ENCODE measurements around the gene ZNRF3.

The ZNRF3 gene

DNA sequence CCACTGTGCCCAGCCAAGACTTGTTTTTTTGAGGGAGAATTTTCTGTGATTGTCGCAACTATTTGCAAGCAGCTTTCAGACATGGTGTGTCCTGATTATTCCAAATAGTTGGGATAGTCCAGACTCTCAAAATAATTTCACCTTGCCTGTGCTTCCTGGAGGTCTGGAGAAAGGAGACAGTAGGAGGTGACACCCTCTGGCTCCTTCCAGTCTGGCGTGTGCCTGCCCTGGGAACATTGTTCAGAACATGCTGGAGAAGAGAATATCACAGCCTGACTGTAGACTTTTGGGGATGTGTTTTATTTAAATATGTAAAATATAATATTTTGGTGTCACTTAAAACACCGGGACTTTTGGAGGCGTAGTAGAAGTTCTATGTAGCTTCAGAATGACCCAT, 14.9 kb downstream of the ZNRF3 start:
- Histone ChIP-seq H3K4me3 (ENCODE audit: low read length in 2 of 2) (no peak overlapping the region), H3K14ac (ENCODE audit: low read length) (no peak overlapping the region), H2BK15ac (ENCODE audit: low read length) (no peak overlapping the region), H2BK120ac (ENCODE audit: low read depth, low read length) (no peak overlapping the region), H2AFZ (ENCODE audit: low read length) (no peak overlapping the region), H3K9ac (ENCODE audit: low read depth, low read length, poor library complexity) (no peak overlapping the region), H2BK12ac (ENCODE audit: low read length) (no peak overlapping the region), H3K4me2 (ENCODE audit: insufficient read depth, low read length, poor library complexity, severe bottlenecking) (no peak overlapping the region), H3K4me1 (ENCODE audit: control insufficient read depth in 2 of 2, insufficient read depth in 1 of 2, low read depth in 1 of 2, low read length in 2 of 2) (peaks cover 7 to 8% of the 10 kb centered on the region in 2 donors), H2AK5ac (ENCODE audit: low read depth, low read length) (no peak overlapping the region), H3K27ac (replicated peaks; ENCODE audit: low read length) (no peak overlapping the region), H4K8ac (ENCODE audit: low read depth, low read length) (no peak overlapping the region), H3K4ac (ENCODE audit: low read length) (no peak overlapping the region), H3K27me3 (ENCODE audit: control insufficient read depth in 3 of 3, insufficient read depth in 3 of 3, low read depth in 1 of 3, low read length in 3 of 3) (no peaks in the 10 kb centered on the region), H4K91ac (ENCODE audit: low read depth, low read length, poor library complexity) (no peak overlapping the region), H3K79me1 (ENCODE audit: low read depth, low read length) (peaks cover 3% of the 10 kb centered on the region), H3K36me3 (replicated peaks in 1 of 2; ENCODE audit: control insufficient read depth in 2 of 2, insufficient read depth in 2 of 2, low read length in 2 of 2) (peaks cover 0 to 6% of the 10 kb centered on the region in 2 donors), H3K9me3 (replicated peaks in 1 of 2; ENCODE audit: control insufficient read depth in 2 of 2, insufficient read depth in 1 of 2, low read depth in 1 of 2, low read length in 2 of 2) (no peaks in the 10 kb centered on the region), H2BK5ac (ENCODE audit: low read length) (no peak overlapping the region), H3K18ac (ENCODE audit: low read length) (no peak overlapping the region), H3K23ac (ENCODE audit: low read depth, low read length, poor library complexity) (no peak overlapping the region)
- WGBS, 2 donors (ENCODE audit: extremely low coverage in 2 of 2, insufficient read length in 2 of 2, insufficient replicate concordance in 1 of 2) = no CpG with 5 or more reads among the region's 4 CpGs
- no peak for DNase-seq (ENCODE audit: low spot score)

DNA sequence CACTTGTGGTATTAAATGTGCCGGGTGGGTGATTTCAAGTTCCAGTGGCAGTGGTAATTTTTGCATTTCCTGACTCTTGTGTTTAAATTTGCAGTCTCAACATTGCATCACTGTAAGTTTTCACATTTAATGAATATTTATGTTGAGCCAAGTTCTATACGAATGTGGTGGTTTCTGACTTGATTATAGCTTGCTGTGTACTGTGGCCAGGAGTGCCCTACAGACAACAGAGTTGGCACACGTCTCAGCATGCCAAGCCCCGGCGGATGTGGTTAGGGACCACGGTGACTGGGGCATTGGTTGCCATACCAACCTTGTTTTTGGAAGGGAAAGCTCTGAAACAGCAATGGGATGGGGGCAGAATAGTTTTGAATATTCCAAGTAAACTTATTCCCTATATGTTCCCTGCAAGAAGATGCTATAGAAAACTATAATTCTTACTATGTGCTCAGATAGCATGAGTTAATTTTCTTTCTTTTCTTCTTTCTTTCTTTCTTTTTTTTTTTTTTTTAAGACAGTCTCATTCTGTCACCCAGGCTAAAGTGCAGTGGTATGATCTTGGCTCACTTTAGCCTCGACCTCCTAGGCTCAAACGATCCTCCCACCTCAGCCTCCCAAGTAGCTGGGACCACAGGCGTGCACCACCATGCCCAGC, 16.0 kb downstream of the ZNRF3 start:
- Histone ChIP-seq H2AK5ac (ENCODE audit: low read depth, low read length) (no peak overlapping the region), H3K79me1 (ENCODE audit: low read depth, low read length) (peaks cover 3% of the 10 kb centered on the region), H3K4me3 (ENCODE audit: low read length in 2 of 2) (no peak overlapping the region), H3K9me3 (replicated peaks in 1 of 2; ENCODE audit: control insufficient read depth in 2 of 2, insufficient read depth in 1 of 2, low read depth in 1 of 2, low read length in 2 of 2) (no peaks in the 10 kb centered on the region), H3K4me2 (ENCODE audit: insufficient read depth, low read length, poor library complexity, severe bottlenecking) (no peak overlapping the region), H3K36me3 (replicated peaks in 1 of 2; ENCODE audit: control insufficient read depth in 2 of 2, insufficient read depth in 2 of 2, low read length in 2 of 2) (peaks cover 0 to 6% of the 10 kb centered on the region in 2 donors), H3K4ac (ENCODE audit: low read length) (no peak overlapping the region), H2BK12ac (ENCODE audit: low read length) (no peak overlapping the region), H2BK15ac (ENCODE audit: low read length) (no peak overlapping the region), H3K9ac (ENCODE audit: low read depth, low read length, poor library complexity) (no peak overlapping the region), H2BK120ac (ENCODE audit: low read depth, low read length) (no peak overlapping the region), H2AFZ (ENCODE audit: low read length) (no peak overlapping the region), H2BK5ac (ENCODE audit: low read length) (no peak overlapping the region), H3K27me3 (ENCODE audit: control insufficient read depth in 3 of 3, insufficient read depth in 3 of 3, low read depth in 1 of 3, low read length in 3 of 3) (no peaks in the 10 kb centered on the region), H3K14ac (ENCODE audit: low read length) (no peak overlapping the region), H4K91ac (ENCODE audit: low read depth, low read length, poor library complexity) (no peak overlapping the region), H3K23ac (ENCODE audit: low read depth, low read length, poor library complexity) (no peak overlapping the region), H3K18ac (ENCODE audit: low read length) (no peak overlapping the region), H3K4me1 (ENCODE audit: control insufficient read depth in 2 of 2, insufficient read depth in 1 of 2, low read depth in 1 of 2, low read length in 2 of 2) (peaks cover 14 to 17% of the 10 kb centered on the region in 2 donors), H4K8ac (ENCODE audit: low read depth, low read length) (no peak overlapping the region), H3K27ac (replicated peaks; ENCODE audit: low read length) (no peak overlapping the region)
- no CpG with 5 or more reads among the region's 9 CpGs for WGBS, 2 donors (ENCODE audit: extremely low coverage in 2 of 2, insufficient read length in 2 of 2, insufficient replicate concordance in 1 of 2)
- DNase-seq (ENCODE audit: low spot score) = no peak

DNA sequence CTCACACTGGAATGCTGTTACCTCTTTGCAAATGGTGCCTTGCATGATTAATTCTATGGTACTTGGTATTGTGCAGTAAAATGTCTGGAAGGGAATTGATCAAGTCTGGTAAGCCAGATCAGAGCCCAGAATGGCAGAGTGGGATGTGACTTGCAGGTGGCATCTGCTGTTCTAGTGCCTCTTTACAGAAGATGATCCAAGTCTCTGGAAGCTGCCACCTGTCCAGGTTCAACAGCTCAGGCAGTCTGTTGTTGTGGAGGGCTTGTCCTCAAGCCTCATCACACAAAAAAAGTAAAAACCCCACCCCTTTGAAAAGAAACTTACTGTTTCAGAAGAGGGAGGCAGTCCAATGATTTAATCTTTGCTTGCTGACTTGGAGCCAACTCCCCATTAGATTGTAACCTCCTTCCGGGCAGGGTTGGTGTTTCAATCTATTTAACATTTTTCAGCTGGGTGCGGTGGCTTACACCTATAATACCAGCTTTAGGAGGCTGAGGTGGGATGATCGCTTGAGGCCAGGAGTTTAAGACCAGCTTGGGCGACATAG, 17.1 kb downstream of the ZNRF3 start:
- Histone ChIP-seq H3K4me3 (ENCODE audit: low read length in 2 of 2) (no peak overlapping the region), H3K9ac (ENCODE audit: low read depth, low read length, poor library complexity) (no peak overlapping the region), H3K4ac (ENCODE audit: low read length) (no peak overlapping the region), H2AFZ (ENCODE audit: low read length) (no peak overlapping the region), H3K23ac (ENCODE audit: low read depth, low read length, poor library complexity) (no peak overlapping the region), H3K27me3 (ENCODE audit: control insufficient read depth in 3 of 3, insufficient read depth in 3 of 3, low read depth in 1 of 3, low read length in 3 of 3) (no peaks in the 10 kb centered on the region), H2BK120ac (ENCODE audit: low read depth, low read length) (no peak overlapping the region), H2BK12ac (ENCODE audit: low read length) (no peak overlapping the region), H4K8ac (ENCODE audit: low read depth, low read length) (no peak overlapping the region), H3K4me2 (ENCODE audit: insufficient read depth, low read length, poor library complexity, severe bottlenecking) (no peak overlapping the region), H3K9me3 (replicated peaks in 1 of 2; ENCODE audit: control insufficient read depth in 2 of 2, insufficient read depth in 1 of 2, low read depth in 1 of 2, low read length in 2 of 2) (no peaks in the 10 kb centered on the region), H3K79me1 (ENCODE audit: low read depth, low read length) (peaks cover 1% of the 10 kb centered on the region), H3K27ac (replicated peaks; ENCODE audit: low read length) (no peak overlapping the region), H2BK5ac (ENCODE audit: low read length) (no peak overlapping the region), H3K4me1 (ENCODE audit: control insufficient read depth in 2 of 2, insufficient read depth in 1 of 2, low read depth in 1 of 2, low read length in 2 of 2) (peaks cover 15 to 23% of the 10 kb centered on the region in 2 donors), H3K18ac (ENCODE audit: low read length) (no peak overlapping the region), H2AK5ac (ENCODE audit: low read depth, low read length) (no peak overlapping the region), H2BK15ac (ENCODE audit: low read length) (no peak overlapping the region), H3K36me3 (replicated peaks in 1 of 2; ENCODE audit: control insufficient read depth in 2 of 2, insufficient read depth in 2 of 2, low read length in 2 of 2) (peaks cover 0 to 4% of the 10 kb centered on the region in 2 donors), H4K91ac (ENCODE audit: low read depth, low read length, poor library complexity) (no peak overlapping the region), H3K14ac (ENCODE audit: low read length) (no peak overlapping the region)
- no CpG with 5 or more reads among the region's 4 CpGs for WGBS, 2 donors (ENCODE audit: extremely low coverage in 2 of 2, insufficient read length in 2 of 2, insufficient replicate concordance in 1 of 2)
- no peak for DNase-seq (ENCODE audit: low spot score)

DNA sequence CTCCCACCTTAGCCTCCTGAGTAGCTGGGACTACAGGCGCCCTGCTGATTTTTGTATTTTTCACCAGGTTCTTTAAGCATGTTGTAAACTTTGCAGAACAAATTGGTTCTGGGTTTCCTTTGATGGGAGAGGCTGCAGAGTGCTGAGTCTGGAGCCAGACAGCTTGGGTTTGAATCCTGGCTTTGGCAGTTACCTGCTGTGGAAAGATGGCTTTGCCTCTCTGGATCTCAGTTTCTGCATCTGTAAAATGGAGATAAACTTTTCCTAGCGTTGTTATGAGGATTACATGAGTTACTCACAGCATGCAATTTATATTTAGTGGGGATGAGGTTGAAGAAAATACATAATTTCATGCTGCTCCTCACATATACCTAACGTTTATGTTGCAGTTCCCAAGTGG, 19.1 kb downstream of the ZNRF3 start:
- Histone ChIP-seq H3K27me3 (ENCODE audit: control insufficient read depth in 3 of 3, insufficient read depth in 3 of 3, low read depth in 1 of 3, low read length in 3 of 3) (no peaks in the 10 kb centered on the region), H2BK12ac (ENCODE audit: low read length) (no peak overlapping the region), H2AK5ac (ENCODE audit: low read depth, low read length) (no peak overlapping the region), H3K79me1 (ENCODE audit: low read depth, low read length) (no peaks in the 10 kb centered on the region), H2BK5ac (ENCODE audit: low read length) (no peak overlapping the region), H4K91ac (ENCODE audit: low read depth, low read length, poor library complexity) (no peak overlapping the region), H3K27ac (replicated peaks; ENCODE audit: low read length) (no peak overlapping the region), H3K14ac (ENCODE audit: low read length) (no peak overlapping the region), H4K8ac (ENCODE audit: low read depth, low read length) (no peak overlapping the region), H3K36me3 (replicated peaks in 1 of 2; ENCODE audit: control insufficient read depth in 2 of 2, insufficient read depth in 2 of 2, low read length in 2 of 2) (peaks cover 0 to 15% of the 10 kb centered on the region in 2 donors), H2AFZ (ENCODE audit: low read length) (no peak overlapping the region), H3K9ac (ENCODE audit: low read depth, low read length, poor library complexity) (no peak overlapping the region), H3K9me3 (replicated peaks in 1 of 2; ENCODE audit: control insufficient read depth in 2 of 2, insufficient read depth in 1 of 2, low read depth in 1 of 2, low read length in 2 of 2) (no peaks in the 10 kb centered on the region), H2BK120ac (ENCODE audit: low read depth, low read length) (no peak overlapping the region), H3K4me1 (ENCODE audit: control insufficient read depth in 2 of 2, insufficient read depth in 1 of 2, low read depth in 1 of 2, low read length in 2 of 2) (peaks cover 18 to 26% of the 10 kb centered on the region in 2 donors), H3K4ac (ENCODE audit: low read length) (no peak overlapping the region), H3K4me2 (ENCODE audit: insufficient read depth, low read length, poor library complexity, severe bottlenecking) (no peak overlapping the region), H3K18ac (ENCODE audit: low read length) (no peak overlapping the region), H3K23ac (ENCODE audit: low read depth, low read length, poor library complexity) (no peak overlapping the region), H2BK15ac (ENCODE audit: low read length) (no peak overlapping the region), H3K4me3 (ENCODE audit: low read length in 2 of 2) (no peak overlapping the region)
- WGBS, 2 donors (ENCODE audit: extremely low coverage in 2 of 2, insufficient read length in 2 of 2, insufficient replicate concordance in 1 of 2) = no CpG with 5 or more reads among the region's 3 CpGs
- no peak for DNase-seq (ENCODE audit: low spot score)
